ENCODE data around the gene CYP3A7. TPM values are rescaled to one million over a fixed set of nuclear protein-coding genes. Genes with fewer than 3 reads are reported as not detected.

The CYP3A7 gene
- total and polyA plus RNA-seq, 2 of the 13 experiments (the other 11 are each of a cell fraction or from before 2014, with no cell fraction given) = 5.8 to 6.4 TPM

- H3K9ac ChIP-seq (ENCODE audit: insufficient read depth, low read depth, low read length) = no peak overlapping the region
- no peaks in the 10 kb centered on the region; a peak in 1 of 5 replicates for H3K36me3 ChIP-seq (replicated peaks in 1 of 2; ENCODE audit: control insufficient read depth in 1 of 2, insufficient read depth in 2 of 2, low read length in 2 of 2)
- H3K79me2 ChIP-seq (ENCODE audit: insufficient read depth, low read length) = no peaks in the 10 kb centered on the region
- BruUV-seq (replicated peaks) = no TSS peak
- in situ Hi-C loops (cut with HindIII; ENCODE audit: extremely low pct_ligation_motif_present, low pct_unique_long_range_greater_than_20kb) (no loop called here), intact Hi-C loops (cut with micrococcal nuclease; ENCODE audit: unreplicated experiment) (no loop called here)
- H3K4me3 ChIP-seq (replicated peaks in 1 of 3; ENCODE audit: insufficient read depth in 1 of 3, low read depth in 2 of 3, low read length in 3 of 3) = no peak overlapping the region
- no peak overlapping the region for H3K27ac ChIP-seq (ENCODE audit: extremely low read length, insufficient read depth, low read length)
- DNase-seq (ENCODE audit: low spot score) (no peak), FAIRE-seq (no peak), ATAC-seq (no peak)
- no peak overlapping the region for H2AFZ ChIP-seq (ENCODE audit: low read length)
- no peak overlapping the region for H3K4me2 ChIP-seq (ENCODE audit: low read depth, low read length)
- H4K20me1 ChIP-seq (ENCODE audit: insufficient read depth, low read length) = no peaks in the 10 kb centered on the region
- ChIA-PET POLR2A (no interaction called here), CTCF (ENCODE audit: low intra/inter-chr PET ratio, low total read pairs) (no interaction called here)
- no peaks in the 10 kb centered on the region for H3K9me3 ChIP-seq (ENCODE audit: low read length)
- 88% methylated on average over 7 of the region's 7 CpGs for WGBS (ENCODE audit: low lambda C conversion rate)
- H3K4me1 ChIP-seq (ENCODE audit: insufficient read depth, low read length) = peaks cover 10% of the 10 kb centered on the region
- no peaks in the 10 kb centered on the region for H3K27me3 ChIP-seq (ENCODE audit: control insufficient read depth in 1 of 2, insufficient read depth in 2 of 2, low read length in 2 of 2)
- TF ChIP-seq ZNF232 (CRISPR knock-in tag; IDR thresholded peaks at IDR 0.05; ENCODE audit: borderline replicate concordance) = no peak
- no peak for TF ChIP-seq KDM5B (CRISPR knock-in tag; IDR thresholded peaks at IDR 0.05; ENCODE audit: borderline replicate concordance)
- no peak for TF ChIP-seq HBP1 (CRISPR knock-in tag; IDR thresholded peaks at IDR 0.05; ENCODE audit: low read depth)
- TF ChIP-seq HNF1A (IDR thresholded peaks at IDR 0.05; ENCODE audit: low read depth) = no peak
- TF ChIP-seq HNF1A (CRISPR knock-in tag; IDR thresholded peaks at IDR 0.05; ENCODE audit: borderline replicate concordance) = no peak
- TF ChIP-seq ZFP36 (IDR thresholded peaks at IDR 0.05; ENCODE audit: borderline replicate concordance, low read depth, low read length, partially characterized antibody) = no peak
- TF ChIP-seq CBX2 (IDR thresholded peaks at IDR 0.05; ENCODE audit: low read depth, low read length) = no peak
- no peak for TF ChIP-seq CBX2 (CRISPR knock-in tag; IDR thresholded peaks at IDR 0.05; ENCODE audit: low read depth)
- no peak for TF ChIP-seq ZHX1 (CRISPR knock-in tag; IDR thresholded peaks at IDR 0.05; ENCODE audit: low read depth)
- TF ChIP-seq NFIC (IDR thresholded peaks at IDR 0.05; ENCODE audit: low read length) = no peak
- TF ChIP-seq ZNF367 (CRISPR knock-in tag; IDR thresholded peaks at IDR 0.05; ENCODE audit: borderline replicate concordance) = no peak
- no peak for TF ChIP-seq RNF219 (CRISPR knock-in tag; IDR thresholded peaks at IDR 0.05)
- TF ChIP-seq SETDB1 (CRISPR knock-in tag; IDR thresholded peaks at IDR 0.05; ENCODE audit: borderline replicate concordance) = no peak
- no peak for TF ChIP-seq PITX1 (CRISPR knock-in tag; IDR thresholded peaks at IDR 0.05)
Observed at GRCh38 chr7:99762680-99763327, 27.8 kb upstream of the CYP3A7 start.
